H9 (cell line): ENCODE measurements around the gene APPL2. TPM values are rescaled to one million over a fixed set of nuclear protein-coding genes. Genes with fewer than 3 reads are reported as not detected.

Experiments
- DNase-seq: peaks from one replicate; pipeline ENCODE4 v3.0.0-alpha.2; 2017
- H2AFZ ChIP-seq: one replicate; pipeline ENCODE4 v1.6.1; 2013; ENCODE audit warnings: mild to moderate bottlenecking, low read length, control low read depth, moderate library complexity
- H2AK5ac ChIP-seq: 2 replicates; pipeline ENCODE4 v1.6.1; 2013; ENCODE audit warnings: low read length, control low read depth, mixed read lengths; ENCODE audit not compliant: insufficient read length
- H2BK120ac ChIP-seq: one replicate; pipeline ENCODE4 v1.6.1; 2013; ENCODE audit warnings: low read depth, mild to moderate bottlenecking, low read length, control low read depth, inconsistent platforms; ENCODE audit not compliant: poor library complexity, severe bottlenecking
- H2BK12ac ChIP-seq: 2 replicates; pipeline ENCODE4 v1.6.1; 2013; ENCODE audit warnings: low read length, control low read depth, mixed read lengths, low read depth; ENCODE audit not compliant: insufficient read length
- H2BK15ac ChIP-seq: 2 replicates; pipeline ENCODE4 v1.6.1; 2013; ENCODE audit warnings: low read depth, low read length, control low read depth
- H2BK20ac ChIP-seq: one replicate; pipeline ENCODE4 v1.6.1; 2013; ENCODE audit warnings: low read depth, mild to moderate bottlenecking, low read length, control low read depth, inconsistent platforms; ENCODE audit not compliant: poor library complexity, severe bottlenecking
- H2BK5ac ChIP-seq: 2 replicates; pipeline ENCODE4 v1.6.1; 2013; ENCODE audit warnings: low read length, control low read depth, mixed read lengths; ENCODE audit not compliant: insufficient read length
- H3K14ac ChIP-seq: 2 replicates; pipeline ENCODE4 v1.6.1; 2013; ENCODE audit warnings: low read length, control low read depth; ENCODE audit not compliant: insufficient read depth
- H3K18ac ChIP-seq: 2 replicates; pipeline ENCODE4 v1.6.1; 2013; ENCODE audit warnings: low read depth, mild to moderate bottlenecking, mixed read lengths, low read length, control low read depth; ENCODE audit not compliant: insufficient read length
- H3K23ac ChIP-seq: 2 replicates; pipeline ENCODE4 v1.6.1; 2013; ENCODE audit warnings: low read length, control low read depth, mixed read lengths, low read depth; ENCODE audit not compliant: insufficient read length
- H3K23me2 ChIP-seq: 2 replicates; pipeline ENCODE4 v1.6.1; 2013; ENCODE audit warnings: low read depth, mild to moderate bottlenecking, mixed read lengths, low read length, control low read depth; ENCODE audit not compliant: insufficient read length, poor library complexity, severe bottlenecking
- H3K27ac ChIP-seq: 2 replicates; pipeline ENCODE4 v1.5.1; 2013; ENCODE audit warnings: low read length, control low read depth, mixed read lengths, low read depth; ENCODE audit not compliant: insufficient read length
- H3K27me3 ChIP-seq: 2 replicates; pipeline ENCODE4 v1.6.1; 2013; ENCODE audit warnings: low read length, control low read depth, inconsistent platforms; ENCODE audit not compliant: insufficient read depth
- H3K4ac ChIP-seq: 2 replicates; pipeline ENCODE4 v1.6.1; 2013; ENCODE audit warnings: low read depth, mild to moderate bottlenecking, control low read depth, inconsistent platforms, low read length, moderate library complexity
- H3K4me1 ChIP-seq: 2 replicates; pipeline ENCODE4 v1.6.1; 2013; ENCODE audit warnings: low read length, control low read depth, inconsistent platforms; ENCODE audit not compliant: insufficient read depth
- H3K4me2 ChIP-seq: 2 replicates; pipeline ENCODE4 v1.6.1; 2013; ENCODE audit warnings: low read length, control low read depth, mixed read lengths; ENCODE audit not compliant: insufficient read length, insufficient read depth
- H3K56ac ChIP-seq: 2 replicates; pipeline ENCODE4 v1.6.1; 2013; ENCODE audit warnings: low read depth, mild to moderate bottlenecking, mixed read lengths, low read length, control low read depth; ENCODE audit not compliant: insufficient read length
- H3K79me1 ChIP-seq: 2 replicates; pipeline ENCODE4 v1.6.1; 2013; ENCODE audit warnings: low read depth, mild to moderate bottlenecking, moderate library complexity, low read length, control low read depth, inconsistent platforms; ENCODE audit not compliant: insufficient read depth, poor library complexity, severe bottlenecking
- H3K79me2 ChIP-seq: 2 replicates; pipeline ENCODE4 v1.6.1; 2013; ENCODE audit warnings: low read length, control low read depth, inconsistent platforms; ENCODE audit not compliant: insufficient read depth
- H3K9ac ChIP-seq: 2 replicates; pipeline ENCODE4 v1.6.1; 2013; ENCODE audit warnings: low read length, control low read depth, mixed read lengths; ENCODE audit not compliant: insufficient read length; ENCODE audit errors: extremely low read depth
- H3K9me3 ChIP-seq: one replicate; pipeline ENCODE4 v1.6.1; 2013; ENCODE audit warnings: low read depth, low read length, inconsistent platforms; ENCODE audit not compliant: control insufficient read depth
- H3T11ph ChIP-seq: one replicate; pipeline ENCODE4 v1.6.1; 2013; ENCODE audit warnings: mild to moderate bottlenecking, low read length, control low read depth, inconsistent platforms
- H4K20me1 ChIP-seq: one replicate; pipeline ENCODE4 v1.6.1; 2013; ENCODE audit not compliant: control insufficient read depth, insufficient read length, insufficient read depth
- H4K5ac ChIP-seq: 2 replicates; pipeline ENCODE4 v1.6.1; 2013; ENCODE audit warnings: low read depth, mild to moderate bottlenecking, mixed read lengths, low read length, control low read depth; ENCODE audit not compliant: insufficient read length
- H4K8ac ChIP-seq: replicated peaks from 2 replicates; pipeline ENCODE4 v1.6.1; 2013; ENCODE audit warnings: low read length, control low read depth, mixed read lengths, low read depth; ENCODE audit not compliant: insufficient read length
- H4K91ac ChIP-seq: 2 replicates; pipeline ENCODE4 v1.6.1; 2013; ENCODE audit warnings: low read depth, mild to moderate bottlenecking, moderate library complexity, mixed read lengths, low read length, control low read depth; ENCODE audit not compliant: insufficient read length
- H3K27ac Mint-ChIP-seq, 3 experiments: 2 replicates in 2 of 3; 3 replicates in 1 of 3; pipeline ENCODE4 v1.8.0; 2020 to 2021; ENCODE audit warnings: mixed read lengths in 3 of 3, mild to moderate bottlenecking in 1 of 3, moderate library complexity in 1 of 3
- H3K27me3 Mint-ChIP-seq: 2 replicates; pipeline ENCODE4 v1.8.0; 2021; ENCODE audit warnings: low read depth, mild to moderate bottlenecking, moderate library complexity, mixed read lengths
- H3K36me3 Mint-ChIP-seq, 3 experiments: 2 replicates in 2 of 3; 3 replicates in 1 of 3; pipeline ENCODE4 v1.8.0; 2020 to 2021; ENCODE audit warnings: low read depth in 3 of 3, mixed read lengths in 3 of 3; ENCODE audit not compliant: insufficient read depth in 1 of 3
- H3K4me1 Mint-ChIP-seq, 2 experiments: 2 replicates each; pipeline ENCODE4 v1.8.0; 2020; ENCODE audit warnings: mixed read lengths in 2 of 2
- H3K4me3 Mint-ChIP-seq, 2 experiments: 2 replicates in 1 of 2; 3 replicates in 1 of 2; pipeline ENCODE4 v1.8.0; 2020 to 2021; ENCODE audit warnings: mild to moderate bottlenecking in 2 of 2, mixed read lengths in 2 of 2, moderate library complexity in 1 of 2
- H3K9me3 Mint-ChIP-seq, 2 experiments: 2 replicates in 1 of 2; 3 replicates in 1 of 2; pipeline ENCODE4 v1.8.0; 2020; ENCODE audit warnings: mild to moderate bottlenecking in 2 of 2, mixed read lengths in 2 of 2, moderate library complexity in 1 of 2
- WGBS: extraction: QIAGEN DNeasy Blood & Tissue Kit; methylation state at CpG from one replicate; pipeline ENCODE4 v1.1.7; 2013; ENCODE audit warnings: missing lambda C conversion rate, low lambda C conversion rate, mixed read lengths; ENCODE audit not compliant: insufficient read length; ENCODE audit errors: extremely low coverage; 5-methylcytosine and 5-hydroxymethylcytosine counted together
- total RNA-seq: library from RNA; stranded (reverse); gene quantifications from 2 replicates; pipeline ENCODE4 v1.2.1, GENCODE V29; 2021
- TF ChIP-seq, protein P1 (sequence below): fragments of 200-600 bp; sonication (generic); conservative IDR thresholded peaks from 3 replicates; pipeline ENCODE4 v1.8.0; 2021; ENCODE audit warnings: antibody characterized with exemption, mild to moderate bottlenecking

The APPL2 gene
- total RNA-seq, 1 experiment from 2014 or later = 18.5 TPM

GRCh38 chr12:105177208-105177607 is 58.8 kb downstream of the APPL2 start:
- no CpG with 5 or more reads among the region's 4 CpGs for WGBS
- H3K36me3 Mint-ChIP-seq = peaks cover 33 to 50% (median 47%) of the 10 kb centered on the region in 3 experiments

More at GRCh38 chr12:105177208-105177607, 58.8 kb downstream of the APPL2 start:
- Histone ChIP-seq H4K91ac (no peak overlapping the region), H2BK12ac (no peak overlapping the region), H3K18ac (no peak overlapping the region), H3K9ac (no peak overlapping the region), H2BK120ac (no peak overlapping the region), H3K27me3 (no peaks in the 10 kb centered on the region), H3K4ac (no peak overlapping the region), H3K4me1 (no peaks in the 10 kb centered on the region), H3K9me3 (no peaks in the 10 kb centered on the region), H2BK20ac (no peak overlapping the region), H2AK5ac (no peak overlapping the region), H2AFZ (no peak overlapping the region), H3K23me2 (no peaks in the 10 kb centered on the region), H3K23ac (no peak overlapping the region), H4K8ac (no peak overlapping the region), H3K79me2 (no peaks in the 10 kb centered on the region), H4K5ac (no peak overlapping the region), H3K56ac (no peak overlapping the region), H2BK15ac (no peak overlapping the region), H3K14ac (no peak overlapping the region), H3K4me2 (no peak overlapping the region), H3K79me1 (no peaks in the 10 kb centered on the region), H3T11ph (no peak overlapping the region), H3K27ac (no peak overlapping the region), H4K20me1 (no peaks in the 10 kb centered on the region), H2BK5ac (no peak overlapping the region)
- H3K9me3 Mint-ChIP-seq = peaks cover 19 to 24% of the 10 kb centered on the region in 2 experiments
- H3K4me1 Mint-ChIP-seq = no peaks in the 10 kb centered on the region
- H3K4me3 Mint-ChIP-seq = no peak overlapping the region
- H3K27me3 Mint-ChIP-seq = no peaks in the 10 kb centered on the region
- TF ChIP-seq, protein P1, sequence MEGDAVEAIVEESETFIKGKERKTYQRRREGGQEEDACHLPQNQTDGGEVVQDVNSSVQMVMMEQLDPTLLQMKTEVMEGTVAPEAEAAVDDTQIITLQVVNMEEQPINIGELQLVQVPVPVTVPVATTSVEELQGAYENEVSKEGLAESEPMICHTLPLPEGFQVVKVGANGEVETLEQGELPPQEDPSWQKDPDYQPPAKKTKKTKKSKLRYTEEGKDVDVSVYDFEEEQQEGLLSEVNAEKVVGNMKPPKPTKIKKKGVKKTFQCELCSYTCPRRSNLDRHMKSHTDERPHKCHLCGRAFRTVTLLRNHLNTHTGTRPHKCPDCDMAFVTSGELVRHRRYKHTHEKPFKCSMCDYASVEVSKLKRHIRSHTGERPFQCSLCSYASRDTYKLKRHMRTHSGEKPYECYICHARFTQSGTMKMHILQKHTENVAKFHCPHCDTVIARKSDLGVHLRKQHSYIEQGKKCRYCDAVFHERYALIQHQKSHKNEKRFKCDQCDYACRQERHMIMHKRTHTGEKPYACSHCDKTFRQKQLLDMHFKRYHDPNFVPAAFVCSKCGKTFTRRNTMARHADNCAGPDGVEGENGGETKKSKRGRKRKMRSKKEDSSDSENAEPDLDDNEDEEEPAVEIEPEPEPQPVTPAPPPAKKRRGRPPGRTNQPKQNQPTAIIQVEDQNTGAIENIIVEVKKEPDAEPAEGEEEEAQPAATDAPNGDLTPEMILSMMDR = no peak
- H3K27ac Mint-ChIP-seq = no peak overlapping the region
- no peak for DNase-seq
